ENCODE results near the gene IP6K2.
"Not testable (repeated sequence)": the region's sequence is repeated elsewhere in the genome, so short reads cannot be mapped to it uniquely, and the experiment has no call there.

IP6K2 gene

DNA sequence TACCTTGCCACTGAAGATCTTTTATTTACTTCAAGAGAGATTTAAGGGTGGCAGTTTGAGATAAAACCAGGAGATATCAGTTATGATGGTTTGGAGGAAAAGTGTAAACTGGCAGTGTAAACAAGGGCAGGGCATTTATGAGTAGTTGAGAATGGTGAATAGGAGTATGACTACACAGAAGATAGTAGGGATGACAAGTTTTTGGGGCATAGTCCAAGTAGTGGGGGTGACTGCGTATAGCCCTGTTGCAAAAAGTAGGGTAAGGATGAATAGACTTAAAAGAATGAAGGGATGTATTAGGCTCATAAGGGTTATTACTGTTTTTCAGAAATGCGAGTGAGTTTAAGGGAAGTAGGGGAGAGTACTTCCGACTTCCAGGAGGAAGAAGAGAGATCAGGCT lies 6.3 kb upstream of the IP6K2 start:
- not testable (repeated sequence) for H3K9me3 ChIP-seq (ENCODE audit: control insufficient read depth, insufficient read depth, low read length); H3K4me1 ChIP-seq (ENCODE audit: control insufficient read depth, insufficient read depth, low read length); H3K4me3 ChIP-seq (ENCODE audit: low read depth, low read length); H3K27me3 ChIP-seq (ENCODE audit: control insufficient read depth, insufficient read depth, low read length); H3K36me3 ChIP-seq (ENCODE audit: control insufficient read depth, insufficient read depth, low read length); H3K9ac ChIP-seq (ENCODE audit: low read depth, low read length)

DNA sequence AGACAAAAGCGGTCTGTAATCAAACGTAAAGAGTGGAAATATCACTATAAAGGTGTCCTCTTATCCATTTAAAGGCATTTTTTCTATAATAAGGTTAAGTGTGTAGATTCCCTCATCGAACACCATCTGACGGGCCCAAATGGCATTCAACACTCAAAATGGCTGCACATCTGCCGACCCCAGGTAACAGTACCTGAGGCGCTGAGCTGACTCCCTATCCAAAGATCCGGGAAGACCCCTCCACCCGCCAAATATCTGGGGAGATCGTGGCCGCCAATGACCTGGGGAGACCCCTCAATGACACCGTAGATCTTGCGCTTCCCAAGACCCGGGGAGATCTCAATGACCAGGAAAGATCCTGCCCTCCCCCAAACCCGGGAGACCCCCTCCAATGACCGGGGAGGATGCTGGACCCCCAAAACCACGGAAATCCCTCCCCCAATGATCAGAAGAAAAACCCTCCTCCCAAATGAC lies 476 bp downstream of the IP6K2 start:
- peak overlapping the region; percentile 99 for H3K9ac ChIP-seq (ENCODE audit: low read depth, low read length)
- peaks cover 5% of the 10 kb centered on the region for H3K27me3 ChIP-seq (ENCODE audit: control insufficient read depth, insufficient read depth, low read length)
- no peaks in the 10 kb centered on the region for H3K9me3 ChIP-seq (ENCODE audit: control insufficient read depth, insufficient read depth, low read length)
- peaks cover 12% of the 10 kb centered on the region for H3K4me1 ChIP-seq (ENCODE audit: control insufficient read depth, insufficient read depth, low read length)
- H3K36me3 ChIP-seq (ENCODE audit: control insufficient read depth, insufficient read depth, low read length) = peaks cover 21% of the 10 kb centered on the region
- peak overlapping the region; percentile 96 for H3K4me3 ChIP-seq (ENCODE audit: low read depth, low read length)

DNA sequence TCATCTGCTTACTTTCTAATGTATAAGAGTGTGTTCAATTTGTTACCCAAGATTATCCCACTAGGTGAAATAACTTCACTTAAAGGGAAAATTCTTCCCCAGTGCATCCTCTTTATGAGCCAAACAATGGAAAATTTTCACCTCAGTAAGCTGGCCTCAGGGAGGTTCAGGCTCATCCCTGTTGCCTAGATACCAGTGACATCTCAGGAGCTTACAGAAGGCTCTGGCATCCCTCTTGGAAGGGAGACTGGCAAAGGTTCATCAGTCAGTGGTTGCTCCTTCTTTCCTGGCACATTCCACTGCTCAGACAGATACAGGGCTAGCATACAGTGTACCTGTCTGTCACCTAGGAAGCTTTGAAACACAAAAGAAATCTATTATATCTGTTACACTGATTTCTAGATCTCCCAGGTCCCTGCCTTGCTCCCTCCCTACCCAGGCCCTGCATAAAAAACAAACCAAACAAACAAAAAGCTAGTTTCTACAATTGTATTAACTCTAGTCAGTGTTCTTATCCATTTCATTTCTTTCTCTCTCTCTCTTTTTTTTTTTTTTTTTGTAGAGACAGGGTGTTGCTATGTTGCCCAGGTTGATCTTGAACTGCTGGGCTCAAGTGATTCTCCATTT lies 1.7 kb downstream of the IP6K2 start:
- Histone ChIP-seq H3K4me1 (ENCODE audit: control insufficient read depth, insufficient read depth, low read length) (peaks cover 12% of the 10 kb centered on the region), H3K4me3 (ENCODE audit: low read depth, low read length) (peak overlapping the region; percentile 96), H3K36me3 (ENCODE audit: control insufficient read depth, insufficient read depth, low read length) (peaks cover 30% of the 10 kb centered on the region)

DNA sequence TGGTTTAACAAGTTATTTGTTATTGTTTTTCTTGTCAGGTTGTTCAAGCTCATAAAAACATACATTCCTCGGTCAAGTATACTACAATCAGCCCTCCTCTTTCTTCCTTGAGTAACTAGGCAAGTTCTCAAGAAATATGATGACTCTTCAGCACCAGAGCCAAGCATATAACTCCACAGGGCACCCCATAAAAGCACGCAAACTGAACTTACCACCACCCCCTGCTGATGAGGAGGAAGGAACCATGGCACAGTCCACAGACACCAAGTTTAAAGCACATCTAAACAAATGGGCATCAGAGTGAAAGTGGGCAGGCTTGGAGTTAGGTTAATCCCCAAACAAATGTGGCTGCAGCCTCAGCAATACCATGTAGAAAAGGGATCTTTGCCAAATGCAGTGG lies 5.3 kb downstream of the IP6K2 start:
- Histone ChIP-seq H3K4me3 (ENCODE audit: low read depth, low read length) (no peak overlapping the region), H3K27me3 (ENCODE audit: control insufficient read depth, insufficient read depth, low read length) (no peaks in the 10 kb centered on the region), H3K36me3 (ENCODE audit: control insufficient read depth, insufficient read depth, low read length) (peaks cover 30% of the 10 kb centered on the region), H3K4me1 (ENCODE audit: control insufficient read depth, insufficient read depth, low read length) (peaks cover 12% of the 10 kb centered on the region), H3K9me3 (ENCODE audit: control insufficient read depth, insufficient read depth, low read length) (no peaks in the 10 kb centered on the region), H3K9ac (ENCODE audit: low read depth, low read length) (no peak overlapping the region)

More for the DNA sequence above, 1.7 kb downstream of the IP6K2 start:
- no peaks in the 10 kb centered on the region for H3K9me3 ChIP-seq (ENCODE audit: control insufficient read depth, insufficient read depth, low read length)
- H3K27me3 ChIP-seq (ENCODE audit: control insufficient read depth, insufficient read depth, low read length) = peaks cover 5% of the 10 kb centered on the region
- H3K9ac ChIP-seq (ENCODE audit: low read depth, low read length) = no peak overlapping the region

DNA sequence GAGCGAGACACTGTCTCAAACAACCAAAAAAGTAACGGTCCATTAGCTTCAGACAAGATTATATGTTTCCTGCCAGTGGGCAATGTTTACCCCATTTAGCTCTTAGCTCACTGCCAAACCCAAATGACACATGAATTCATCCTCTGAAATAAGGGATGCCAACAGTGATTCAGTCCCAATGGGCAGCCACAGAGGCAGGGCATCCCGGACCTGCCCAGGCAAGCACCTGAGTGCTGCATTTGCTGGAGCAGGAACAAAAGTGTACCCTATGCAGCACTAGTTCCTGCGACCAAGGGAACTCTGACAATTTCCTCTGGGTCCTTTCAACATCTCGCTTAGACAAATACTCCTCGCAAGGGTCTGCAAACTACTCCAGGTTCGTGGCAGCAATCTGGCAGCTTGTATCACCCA lies 8.0 kb downstream of the IP6K2 start:
- no peaks in the 10 kb centered on the region for H3K27me3 ChIP-seq (ENCODE audit: control insufficient read depth, insufficient read depth, low read length)
- no peak overlapping the region for H3K4me3 ChIP-seq (ENCODE audit: low read depth, low read length)
- peaks cover 5% of the 10 kb centered on the region for H3K4me1 ChIP-seq (ENCODE audit: control insufficient read depth, insufficient read depth, low read length)
- H3K9ac ChIP-seq (ENCODE audit: low read depth, low read length) = no peak overlapping the region
- H3K36me3 ChIP-seq (ENCODE audit: control insufficient read depth, insufficient read depth, low read length) = peaks cover 25% of the 10 kb centered on the region
- H3K9me3 ChIP-seq (ENCODE audit: control insufficient read depth, insufficient read depth, low read length) = no peaks in the 10 kb centered on the region

DNA sequence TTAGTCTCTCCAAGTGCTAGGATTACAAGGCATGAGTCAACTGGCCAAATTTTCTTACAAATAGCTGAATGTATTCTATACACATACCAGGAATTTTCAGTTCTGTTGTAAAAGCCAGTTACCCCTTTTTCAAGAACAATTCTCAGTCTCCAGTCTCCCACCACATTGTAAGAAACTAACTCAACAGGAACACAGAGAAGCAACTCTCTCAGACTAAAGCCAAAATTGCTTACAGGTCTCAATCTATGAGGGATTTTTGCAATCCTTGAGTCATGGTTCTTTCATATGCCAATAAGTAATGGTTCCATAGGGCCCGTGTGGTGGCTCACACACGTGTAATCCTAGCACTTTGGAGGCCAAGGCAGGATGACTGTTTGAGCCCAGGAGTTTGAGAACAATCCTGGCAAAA lies 8.5 kb downstream of the IP6K2 start:
- no peaks in the 10 kb centered on the region for H3K27me3 ChIP-seq (ENCODE audit: control insufficient read depth, insufficient read depth, low read length)
- peak overlapping the region; percentile 16 for H3K9ac ChIP-seq (ENCODE audit: low read depth, low read length)
- H3K36me3 ChIP-seq (ENCODE audit: control insufficient read depth, insufficient read depth, low read length) = peaks cover 24% of the 10 kb centered on the region
- no peak overlapping the region for H3K4me3 ChIP-seq (ENCODE audit: low read depth, low read length)
- no peaks in the 10 kb centered on the region for H3K9me3 ChIP-seq (ENCODE audit: control insufficient read depth, insufficient read depth, low read length)
- H3K4me1 ChIP-seq (ENCODE audit: control insufficient read depth, insufficient read depth, low read length) = peaks cover 5% of the 10 kb centered on the region

DNA sequence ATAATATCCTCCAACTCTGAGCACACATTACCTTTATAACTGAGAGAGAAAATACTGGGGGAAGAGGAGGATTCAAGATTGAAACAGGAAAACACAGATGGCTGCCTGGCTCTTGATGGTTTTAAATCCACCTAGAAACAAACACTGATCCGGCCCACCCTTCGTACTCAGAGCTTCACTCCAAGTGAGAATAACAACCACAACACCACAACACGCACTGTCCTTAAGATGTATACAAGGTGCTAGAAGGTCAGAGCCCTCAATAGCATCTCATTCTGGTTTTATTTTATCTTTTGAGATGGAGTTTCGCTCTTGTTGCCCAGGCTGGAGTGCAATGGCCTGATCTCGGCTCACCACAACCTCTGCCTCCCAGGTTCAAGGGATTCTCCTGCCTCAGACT lies 9.9 kb downstream of the IP6K2 start:
- no peaks in the 10 kb centered on the region for H3K27me3 ChIP-seq (ENCODE audit: control insufficient read depth, insufficient read depth, low read length)
- no peaks in the 10 kb centered on the region for H3K9me3 ChIP-seq (ENCODE audit: control insufficient read depth, insufficient read depth, low read length)
- peaks cover 14% of the 10 kb centered on the region for H3K36me3 ChIP-seq (ENCODE audit: control insufficient read depth, insufficient read depth, low read length)
- no peak overlapping the region for H3K9ac ChIP-seq (ENCODE audit: low read depth, low read length)
- no peak overlapping the region for H3K4me3 ChIP-seq (ENCODE audit: low read depth, low read length)
- H3K4me1 ChIP-seq (ENCODE audit: control insufficient read depth, insufficient read depth, low read length) = peaks cover 11% of the 10 kb centered on the region

DNA sequence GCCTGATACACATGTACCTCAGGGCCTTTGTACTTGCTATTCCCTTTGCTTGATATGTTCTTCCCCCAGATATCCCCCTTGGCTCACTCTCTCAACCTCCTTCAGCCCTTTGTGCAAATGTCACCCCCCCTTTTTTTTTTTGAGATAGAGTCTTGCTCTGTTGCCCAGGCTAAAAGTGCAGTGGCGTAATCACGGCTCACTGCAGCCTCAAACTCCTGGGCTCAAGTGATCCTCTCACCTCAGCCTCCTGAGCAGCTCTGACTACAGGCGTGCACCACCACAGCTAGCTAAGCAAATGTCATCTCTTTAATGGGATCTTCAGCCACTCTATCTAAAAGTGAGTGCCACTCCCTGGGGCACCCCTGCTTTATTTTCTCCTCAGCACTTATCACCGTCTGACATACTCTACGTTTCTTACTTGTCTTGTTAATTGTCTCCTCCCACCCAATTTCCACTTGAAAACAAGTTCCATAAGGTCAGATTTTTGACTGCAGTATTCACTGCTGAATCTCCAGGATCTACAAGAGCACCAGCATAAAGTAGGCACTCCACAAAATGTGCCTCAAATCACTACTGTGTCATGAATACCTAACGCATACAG lies 14.6 kb downstream of the IP6K2 start:
- Histone ChIP-seq H3K4me3 (ENCODE audit: low read depth, low read length) (peak overlapping the region; percentile 20), H3K36me3 (ENCODE audit: control insufficient read depth, insufficient read depth, low read length) (peaks cover 14% of the 10 kb centered on the region), H3K9me3 (ENCODE audit: control insufficient read depth, insufficient read depth, low read length) (no peaks in the 10 kb centered on the region), H3K27me3 (ENCODE audit: control insufficient read depth, insufficient read depth, low read length) (no peaks in the 10 kb centered on the region), H3K4me1 (ENCODE audit: control insufficient read depth, insufficient read depth, low read length) (peaks cover 7% of the 10 kb centered on the region), H3K9ac (ENCODE audit: low read depth, low read length) (no peak overlapping the region)

DNA sequence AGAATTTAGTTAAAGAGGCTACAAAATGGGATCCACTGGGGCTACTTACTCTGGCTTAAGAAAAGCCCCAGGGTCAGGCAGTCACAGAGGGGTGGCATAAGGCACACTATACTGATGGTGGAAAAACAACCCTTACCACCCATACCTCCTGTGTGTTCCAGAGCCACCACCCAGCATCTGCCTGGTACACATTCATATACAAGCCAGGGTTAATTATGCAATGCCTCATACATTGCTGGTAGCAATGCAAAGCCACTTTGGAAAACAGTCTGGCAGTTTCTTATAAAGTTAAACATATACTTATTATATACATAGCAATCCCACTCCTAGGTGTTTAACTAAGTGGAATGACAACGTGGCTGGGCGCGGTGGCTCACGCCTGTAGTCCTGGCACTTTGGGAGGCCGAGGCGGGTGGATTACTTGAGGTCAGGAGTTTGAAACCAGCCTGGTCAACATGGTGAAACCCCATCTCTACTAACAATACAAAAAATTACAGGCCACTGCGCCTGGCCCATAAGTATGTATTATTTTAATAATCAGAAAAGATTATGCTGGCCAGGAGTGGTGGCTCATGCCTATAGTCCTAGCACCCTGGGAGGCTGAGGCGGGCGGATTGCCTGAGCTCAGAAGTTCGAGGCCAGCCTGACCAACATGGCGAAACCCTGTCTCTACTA lies 16.2 kb downstream of the IP6K2 start:
- no peak overlapping the region for H3K9ac ChIP-seq (ENCODE audit: low read depth, low read length)
- peaks cover 14% of the 10 kb centered on the region for H3K36me3 ChIP-seq (ENCODE audit: control insufficient read depth, insufficient read depth, low read length)
- peaks cover 7% of the 10 kb centered on the region for H3K4me1 ChIP-seq (ENCODE audit: control insufficient read depth, insufficient read depth, low read length)
- no peaks in the 10 kb centered on the region for H3K9me3 ChIP-seq (ENCODE audit: control insufficient read depth, insufficient read depth, low read length)
- H3K27me3 ChIP-seq (ENCODE audit: control insufficient read depth, insufficient read depth, low read length) = no peaks in the 10 kb centered on the region
- H3K4me3 ChIP-seq (ENCODE audit: low read depth, low read length) = no peak overlapping the region

DNA sequence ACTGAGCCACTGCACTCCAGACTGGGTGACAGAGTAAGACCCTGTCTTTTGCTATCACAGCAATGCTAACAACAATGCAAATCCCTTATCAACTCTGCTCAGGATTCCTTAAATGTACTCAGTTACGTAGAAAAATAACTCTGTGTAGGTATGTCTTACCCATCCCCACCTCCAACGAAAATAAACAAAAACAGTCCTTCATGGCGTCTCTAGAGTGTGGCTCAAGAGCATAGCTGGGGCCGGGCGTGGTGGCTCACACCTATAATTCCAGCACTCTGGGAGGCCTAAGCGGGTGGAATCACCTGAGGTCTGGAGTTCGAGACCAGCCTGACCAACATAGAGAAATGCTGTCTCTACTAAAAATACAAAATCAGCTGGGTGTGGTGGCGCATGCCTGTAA lies 18.1 kb downstream of the IP6K2 start:
- Histone ChIP-seq H3K9me3 (ENCODE audit: control insufficient read depth, insufficient read depth, low read length) (no peaks in the 10 kb centered on the region), H3K9ac (ENCODE audit: low read depth, low read length) (no peak overlapping the region), H3K4me1 (ENCODE audit: control insufficient read depth, insufficient read depth, low read length) (peaks cover 7% of the 10 kb centered on the region), H3K36me3 (ENCODE audit: control insufficient read depth, insufficient read depth, low read length) (peaks cover 23% of the 10 kb centered on the region), H3K27me3 (ENCODE audit: control insufficient read depth, insufficient read depth, low read length) (no peaks in the 10 kb centered on the region), H3K4me3 (ENCODE audit: low read depth, low read length) (no peak overlapping the region)

DNA sequence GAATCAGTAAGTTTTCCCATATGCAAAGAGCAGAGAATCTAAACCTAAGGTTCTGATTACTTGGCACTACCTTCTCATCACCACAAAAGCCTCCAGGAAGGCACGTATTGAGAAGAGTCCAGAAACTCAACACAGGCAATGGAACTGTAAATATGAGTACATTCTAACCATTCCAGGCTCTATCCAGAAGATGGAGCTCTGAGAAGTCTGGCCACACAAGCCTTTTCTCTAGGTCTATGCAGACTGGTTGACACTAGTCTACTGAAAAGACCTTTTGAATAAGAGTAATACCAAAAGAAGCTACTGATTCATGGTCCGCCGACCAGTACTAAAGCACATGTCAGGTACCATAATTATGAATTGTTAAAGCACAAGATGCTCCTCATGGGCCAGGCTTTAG lies 19.1 kb downstream of the IP6K2 start:
- peaks cover 32% of the 10 kb centered on the region for H3K36me3 ChIP-seq (ENCODE audit: control insufficient read depth, insufficient read depth, low read length)

DNA sequence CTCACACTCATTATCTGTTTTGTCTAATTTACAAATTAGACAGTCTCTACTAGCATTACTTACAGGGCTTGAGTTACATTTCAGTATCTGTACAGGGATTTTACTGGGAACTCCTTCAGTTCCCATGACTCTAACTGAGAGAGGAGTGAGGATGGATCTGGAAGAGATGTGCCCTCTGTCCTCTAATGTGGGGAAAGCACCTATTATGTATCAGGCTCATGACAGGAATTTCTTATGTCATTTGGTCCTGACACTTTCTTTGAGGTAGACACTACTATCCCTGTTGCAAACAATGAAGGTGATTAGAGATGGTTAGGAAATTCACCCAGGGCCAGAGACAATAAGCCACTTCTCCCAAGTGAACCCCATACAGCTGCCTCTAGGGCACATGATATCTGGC lies 20.4 kb downstream of the IP6K2 start:
- H3K9ac ChIP-seq (ENCODE audit: low read depth, low read length) = no peak overlapping the region
- no peak overlapping the region for H3K4me3 ChIP-seq (ENCODE audit: low read depth, low read length)
- no peaks in the 10 kb centered on the region for H3K9me3 ChIP-seq (ENCODE audit: control insufficient read depth, insufficient read depth, low read length)
- no peaks in the 10 kb centered on the region for H3K27me3 ChIP-seq (ENCODE audit: control insufficient read depth, insufficient read depth, low read length)
- peaks cover 44% of the 10 kb centered on the region for H3K36me3 ChIP-seq (ENCODE audit: control insufficient read depth, insufficient read depth, low read length)
- no peaks in the 10 kb centered on the region for H3K4me1 ChIP-seq (ENCODE audit: control insufficient read depth, insufficient read depth, low read length)

More for the DNA sequence above, 19.1 kb downstream of the IP6K2 start:
- H3K27me3 ChIP-seq (ENCODE audit: control insufficient read depth, insufficient read depth, low read length) = no peaks in the 10 kb centered on the region
- no peaks in the 10 kb centered on the region for H3K9me3 ChIP-seq (ENCODE audit: control insufficient read depth, insufficient read depth, low read length)
- peaks cover 4% of the 10 kb centered on the region for H3K4me1 ChIP-seq (ENCODE audit: control insufficient read depth, insufficient read depth, low read length)
- H3K9ac ChIP-seq (ENCODE audit: low read depth, low read length) = no peak overlapping the region
- H3K4me3 ChIP-seq (ENCODE audit: low read depth, low read length) = no peak overlapping the region

Data from iPS-15b (cell line).